Stimulated activated CD4-positive, alpha-beta T cell treated with anti-CD3 and anti-CD28 coated beads, Interleukin-15, amount 100 ng/mL, for 48 hours (primary cell): Measurements from ENCODE around the gene FBN3.
"Not testable (repeated sequence)": the region's sequence is repeated elsewhere in the genome, so short reads cannot be mapped to it uniquely, and the experiment has no call there.

Source experiments
- DNase-seq, 2 donors: peaks; one replicate each; pipeline ENCODE4 v3.0.0-alpha.2; 2020; ENCODE audit warnings: low read depth in 2 of 2

The FBN3 gene

DNA sequence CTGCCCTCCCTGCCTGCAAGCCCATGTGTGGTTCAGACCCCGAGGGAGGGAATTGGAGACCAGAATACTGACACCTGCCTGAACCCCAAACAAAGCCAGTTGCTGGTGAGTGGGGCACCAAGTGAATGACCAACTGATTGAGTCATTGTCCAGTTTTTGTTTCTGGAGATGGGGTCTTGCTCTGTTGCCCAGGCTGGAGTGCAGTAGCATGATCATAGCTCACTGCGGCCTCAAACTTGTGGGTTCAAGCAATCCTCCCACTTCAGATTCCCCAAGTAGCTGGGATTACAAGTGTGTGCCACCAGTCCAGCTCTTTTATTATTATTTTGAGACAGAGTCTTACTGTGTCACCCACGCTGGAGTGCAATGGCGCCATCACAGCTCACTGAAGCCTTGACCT lies 92.9 kb downstream of the FBN3 start:
- no peak for DNase-seq

- no peak for DNase-seq
These were observed 95.2 kb downstream of the FBN3 start for GRCh38 chr19:8054169-8054568.

- no peak for DNase-seq
These were observed 96.9 kb downstream of the FBN3 start, which contains the start of gene CCL25 for GRCh38 chr19:8052464-8052859. CCL25 (plus strand) TSS chr19:8052760; CDS start chr19:8053050, 290 bp downstream.

DNA sequence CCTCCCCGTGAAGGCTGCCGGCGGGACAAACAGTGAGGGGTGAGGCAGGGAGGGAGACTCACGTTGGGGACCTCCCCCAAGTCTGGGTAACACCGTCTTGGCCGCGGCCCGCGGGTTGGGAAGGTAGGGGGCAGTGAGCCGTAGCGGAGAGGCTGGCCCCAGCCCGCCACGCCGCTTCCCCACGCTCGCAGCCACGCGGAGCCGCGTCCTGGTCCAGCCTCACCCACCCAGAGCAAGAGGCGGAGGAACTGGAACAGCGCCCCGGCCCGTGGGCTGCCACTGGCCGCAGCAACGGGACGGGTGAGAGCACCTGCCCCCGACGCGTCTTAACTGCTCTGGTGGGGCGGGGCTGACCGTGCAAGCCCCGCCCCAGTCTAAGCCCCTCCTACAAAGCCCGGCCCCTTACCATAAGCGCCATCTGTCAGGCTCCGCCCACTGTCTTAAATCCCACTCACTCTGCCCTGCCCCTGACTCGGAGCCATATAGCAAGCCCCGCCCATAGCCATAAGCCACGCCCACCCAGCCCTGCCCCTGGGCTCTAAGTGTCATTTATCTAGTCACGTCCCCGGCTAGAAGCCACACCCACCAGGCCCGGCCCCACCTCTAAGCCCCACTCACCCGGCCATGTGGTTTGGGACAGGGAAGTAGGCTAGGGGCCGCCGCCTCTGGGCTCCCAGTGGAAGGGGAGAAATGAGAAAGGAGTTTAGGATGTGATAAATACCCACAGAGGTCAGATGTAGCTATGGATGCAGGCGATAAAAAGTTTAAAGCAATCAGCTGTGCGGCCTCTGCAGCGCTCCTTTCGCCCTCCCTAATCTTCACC lies 98.9 kb downstream of the FBN3 start:
- DNase-seq: peak; percentile 92 to 97

- DNase-seq: no peak
These were observed 102.7 kb downstream of the FBN3 start for GRCh38 chr19:8046569-8047165.

DNA sequence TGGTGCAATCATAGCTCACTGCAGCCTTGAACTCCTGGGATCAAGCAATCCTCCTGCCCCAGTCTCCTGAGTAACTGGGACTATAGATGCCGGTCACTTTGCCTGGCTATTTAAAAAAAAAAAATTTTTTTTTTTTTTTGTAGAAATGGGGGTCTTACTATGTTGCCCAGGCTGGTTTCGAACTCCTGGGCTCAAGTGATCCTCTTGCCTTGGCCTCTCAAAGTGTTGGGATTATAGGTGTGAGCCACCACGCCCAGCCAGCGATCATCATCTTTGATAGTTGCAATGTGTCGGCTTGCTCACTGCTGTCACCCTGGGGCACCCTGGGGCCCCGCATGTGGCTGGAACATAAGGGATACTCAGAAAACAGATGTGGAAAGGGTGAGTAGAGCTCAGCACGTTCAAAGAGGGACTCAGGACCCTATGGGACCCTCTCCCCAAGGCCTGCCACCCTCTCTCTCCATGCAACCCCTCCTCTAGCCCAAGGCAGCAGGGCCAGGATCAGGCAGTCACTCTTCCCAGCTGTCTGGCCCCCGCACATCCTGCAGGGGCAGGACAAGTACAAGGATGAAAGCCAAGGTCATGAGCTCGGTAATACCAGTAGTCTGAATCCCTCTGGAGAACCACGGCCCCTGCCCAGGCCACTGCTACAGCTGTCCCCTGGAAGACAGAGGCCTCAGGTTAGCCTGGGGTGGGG lies 103.4 kb downstream of the FBN3 start:
- no peak for DNase-seq

GRCh38 chr19:8044018-8044417 lies 105.4 kb downstream of the FBN3 start:
- DNase-seq: no peak

- no peak for DNase-seq
These were observed 106.5 kb downstream of the FBN3 start for GRCh38 chr19:8042900-8043299.

DNA sequence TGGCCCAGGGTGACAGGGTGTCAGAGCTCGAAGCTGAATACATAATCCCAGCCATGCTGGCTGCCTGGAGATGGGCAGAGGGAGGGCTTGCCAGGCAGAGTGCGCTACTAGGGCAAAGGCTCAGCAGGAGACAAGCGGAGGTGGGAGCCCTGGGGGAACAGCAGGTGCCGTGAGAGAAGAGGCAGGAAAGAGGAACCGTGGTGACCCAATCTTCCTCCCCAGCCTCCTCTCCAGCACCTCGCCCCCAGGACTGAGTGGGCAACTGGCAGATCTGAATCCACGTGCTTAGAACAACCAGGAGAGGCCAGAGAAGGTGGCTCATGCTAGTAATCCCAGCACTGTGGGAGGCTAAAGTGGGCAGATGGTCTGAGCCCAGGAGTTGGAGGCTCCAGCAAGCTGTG lies 107.9 kb downstream of the FBN3 start:
- DNase-seq: no peak

GRCh38 chr19:8039231-8039630 lies 110.2 kb downstream of the FBN3 start:
- no peak for DNase-seq

- no peak for DNase-seq
These were observed 110.6 kb downstream of the FBN3 start for GRCh38 chr19:8038815-8039214.

- DNase-seq: no peak
These were observed 112.8 kb downstream of the FBN3 start for GRCh38 chr19:8036434-8037099.

GRCh38 chr19:8034178-8034525 lies 115.2 kb downstream of the FBN3 start:
- DNase-seq: no peak

- not testable (repeated sequence) for DNase-seq
These were observed 115.9 kb downstream of the FBN3 start for GRCh38 chr19:8033287-8034177.

DNA sequence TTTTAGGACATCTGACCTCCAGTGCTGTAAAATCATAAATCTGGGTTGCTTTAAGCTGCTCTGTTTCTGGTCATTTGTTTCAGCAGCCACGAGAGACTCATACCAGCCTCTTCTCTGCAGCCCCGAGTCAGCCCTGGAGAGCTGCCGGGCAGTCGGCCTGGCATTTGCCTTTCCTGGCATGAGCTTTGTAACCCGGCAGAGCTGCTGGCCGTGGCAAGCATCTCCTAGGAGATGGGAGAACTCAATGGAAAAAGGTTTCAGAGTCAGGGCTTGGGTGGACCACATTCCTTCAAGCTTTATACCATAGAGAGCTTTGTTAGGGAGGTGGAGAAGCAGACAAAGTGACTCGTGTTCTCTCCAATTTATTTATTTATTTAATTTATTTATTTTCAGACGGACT lies 118.4 kb downstream of the FBN3 start:
- no peak for DNase-seq

- DNase-seq: no peak
These were observed 120.4 kb downstream of the FBN3 start for GRCh38 chr19:8028951-8029491.

DNA sequence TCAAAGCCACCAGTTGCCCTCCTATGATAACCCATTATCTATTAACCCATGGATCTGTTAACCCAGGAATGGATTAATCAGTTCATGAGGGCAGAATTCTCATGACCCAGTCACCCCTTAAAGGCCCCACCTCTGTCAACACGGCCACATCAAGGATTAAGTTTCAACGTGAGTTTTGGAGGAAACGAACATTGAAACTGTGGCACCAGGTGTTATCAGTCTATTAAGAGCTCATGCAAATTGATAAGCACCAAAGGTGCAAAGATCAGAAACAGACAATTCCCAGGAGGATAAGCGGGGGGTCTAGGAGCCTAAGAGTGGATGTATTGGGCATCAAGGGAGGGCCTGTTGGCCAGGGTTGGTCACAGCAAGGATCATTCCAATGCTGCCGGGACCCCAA lies 124.1 kb downstream of the FBN3 start:
- no peak for DNase-seq

GRCh38 chr19:8024256-8024655 lies 125.1 kb downstream of the FBN3 start:
- DNase-seq: not testable (repeated sequence)

DNA sequence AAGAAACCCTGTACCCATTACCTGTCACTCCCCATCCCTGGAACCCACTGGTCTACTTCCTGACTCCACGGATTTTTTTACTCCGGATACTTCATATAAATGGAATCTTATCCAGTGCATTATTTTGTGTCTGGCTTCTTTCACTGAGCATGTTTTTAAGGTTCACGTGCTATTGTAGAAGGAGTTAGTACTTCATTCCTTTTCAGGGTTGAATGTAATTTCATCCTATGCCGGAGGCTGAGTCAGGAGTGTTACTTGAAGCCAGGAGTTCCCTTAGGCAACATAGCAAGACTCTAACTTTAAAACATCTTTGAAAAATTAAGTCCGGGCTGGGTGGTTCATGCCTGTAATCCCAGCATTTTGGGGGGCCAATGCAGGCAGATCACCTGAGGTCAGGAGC lies 126.0 kb downstream of the FBN3 start:
- DNase-seq: no peak

DNA sequence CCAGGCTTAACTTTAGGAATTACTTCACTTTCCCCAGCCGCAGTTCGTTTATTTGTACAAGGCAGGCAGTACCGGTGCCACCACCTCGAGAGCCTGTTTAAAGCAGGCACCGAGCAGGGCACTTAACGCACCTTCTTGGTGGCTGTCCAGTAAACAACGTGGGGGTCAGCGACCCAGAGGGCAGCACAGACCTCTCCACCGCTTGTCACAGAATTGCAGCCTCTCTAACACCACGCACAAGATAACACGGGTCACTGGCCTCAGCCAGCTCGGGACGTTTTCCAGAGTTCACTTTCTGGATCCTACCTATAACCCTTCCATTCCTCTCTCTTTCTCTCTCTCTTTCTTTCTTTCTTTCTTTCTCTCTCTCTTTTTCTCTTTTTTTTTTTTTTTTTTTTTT lies 127.1 kb downstream of the FBN3 start:
- no peak for DNase-seq

DNA sequence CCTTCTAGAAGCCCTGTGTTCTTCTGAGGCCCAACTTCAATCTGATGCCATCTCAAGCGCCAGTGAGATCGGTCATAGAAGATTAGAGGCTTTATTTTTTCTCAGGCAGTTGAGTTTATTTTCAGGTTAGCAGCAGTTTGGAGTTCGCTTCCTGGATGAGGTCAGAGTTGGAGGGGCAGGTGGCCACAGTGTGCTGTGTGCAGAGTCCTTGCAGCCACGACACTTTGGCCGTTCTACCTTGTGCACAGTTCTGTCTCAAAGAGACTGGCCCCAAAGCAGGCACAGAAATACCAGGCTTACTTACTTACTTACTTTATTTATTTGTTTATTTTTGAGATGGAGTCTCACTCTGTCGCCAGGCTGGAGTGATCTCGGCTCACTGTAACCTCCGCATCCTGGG lies 128.0 kb downstream of the FBN3 start:
- no peak for DNase-seq
